T-helper 2 cell (primary cell): ENCODE measurements around the gene CBLN3.

Experiments
- DNase-seq, 5 experiments: peaks; one replicate each; pipeline versions ENCODE4 v3.0.0 to v3.0.0-alpha.2; 2012 to 2022

CBLN3 gene

DNA sequence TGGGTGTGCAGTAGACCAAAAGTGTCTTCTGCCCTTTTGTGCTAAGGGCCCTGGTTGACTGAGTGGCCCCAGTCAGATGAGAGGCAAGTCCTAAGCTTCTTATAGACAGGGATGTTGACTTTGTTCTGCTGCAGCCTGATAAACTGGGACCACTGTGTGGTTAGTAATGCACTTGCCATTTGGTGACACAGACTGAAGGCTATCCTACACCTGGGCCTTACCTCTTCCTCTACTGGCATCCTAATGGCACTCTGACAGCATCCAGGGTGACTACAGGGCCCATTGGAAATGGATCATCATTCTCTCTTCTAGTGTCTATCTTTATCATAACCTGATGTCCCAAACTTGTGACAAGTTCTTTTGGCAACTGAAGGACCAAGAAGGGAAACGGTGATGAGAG lies 9.8 kb upstream of the CBLN3 start:
- no peak for DNase-seq

DNA sequence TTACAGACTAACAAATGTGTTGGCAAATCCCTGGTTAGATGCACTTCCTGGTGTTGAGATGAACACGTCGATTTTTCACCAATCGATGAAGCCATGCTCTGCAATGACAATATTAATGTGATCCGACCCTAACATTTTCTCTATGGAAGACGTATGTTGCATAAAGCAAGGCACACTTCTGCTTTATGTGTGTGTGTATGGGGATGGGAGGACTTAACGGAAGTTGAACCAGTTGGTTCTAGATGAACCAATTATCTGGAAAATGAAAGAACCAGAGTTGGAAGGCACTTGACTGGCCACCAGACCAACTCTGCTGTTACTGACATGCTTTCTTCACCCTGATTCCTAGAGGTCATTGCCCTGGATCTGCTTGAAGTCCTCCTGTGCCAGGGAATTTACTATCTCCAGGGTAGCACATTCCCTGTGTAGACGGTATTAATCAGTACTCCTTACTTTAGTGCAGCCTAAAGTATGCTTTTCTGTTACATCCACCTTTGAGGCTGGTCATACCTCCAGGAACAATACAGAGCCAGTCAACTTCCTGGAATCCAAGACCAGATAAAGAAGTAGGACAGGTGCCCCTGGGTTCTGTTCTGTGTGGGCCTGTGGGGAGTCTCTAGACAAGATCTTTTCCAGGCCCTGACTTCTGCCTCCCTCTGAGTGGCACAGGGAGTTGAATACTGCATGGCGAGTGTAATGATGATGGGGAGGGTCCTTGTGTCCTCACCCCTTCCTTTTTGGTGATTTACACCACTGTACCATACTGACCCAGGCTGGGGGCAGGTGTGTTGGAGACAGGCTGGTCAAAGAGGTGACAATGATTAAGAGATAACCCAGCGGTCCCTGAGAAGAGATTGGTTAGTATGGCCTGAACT lies 9.0 kb upstream of the CBLN3 start:
- no peak for DNase-seq

DNA sequence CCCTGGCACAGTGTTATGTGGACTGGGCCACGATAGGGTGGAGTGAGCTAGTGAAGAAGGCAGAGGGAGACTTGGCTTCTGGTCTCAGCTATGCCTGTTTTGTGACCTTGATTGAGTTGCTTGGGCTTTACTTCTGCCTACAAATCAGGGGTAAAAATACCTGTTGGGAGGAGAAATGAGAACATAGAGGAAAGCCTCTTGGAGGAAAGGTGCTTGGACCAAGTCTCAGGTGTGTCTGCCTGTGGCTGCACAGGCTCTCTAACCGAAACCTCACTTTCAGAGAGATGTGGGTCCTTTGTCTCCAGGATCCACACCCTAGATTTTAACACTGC lies 8.2 kb upstream of the CBLN3 start:
- DNase-seq: no peak

DNA sequence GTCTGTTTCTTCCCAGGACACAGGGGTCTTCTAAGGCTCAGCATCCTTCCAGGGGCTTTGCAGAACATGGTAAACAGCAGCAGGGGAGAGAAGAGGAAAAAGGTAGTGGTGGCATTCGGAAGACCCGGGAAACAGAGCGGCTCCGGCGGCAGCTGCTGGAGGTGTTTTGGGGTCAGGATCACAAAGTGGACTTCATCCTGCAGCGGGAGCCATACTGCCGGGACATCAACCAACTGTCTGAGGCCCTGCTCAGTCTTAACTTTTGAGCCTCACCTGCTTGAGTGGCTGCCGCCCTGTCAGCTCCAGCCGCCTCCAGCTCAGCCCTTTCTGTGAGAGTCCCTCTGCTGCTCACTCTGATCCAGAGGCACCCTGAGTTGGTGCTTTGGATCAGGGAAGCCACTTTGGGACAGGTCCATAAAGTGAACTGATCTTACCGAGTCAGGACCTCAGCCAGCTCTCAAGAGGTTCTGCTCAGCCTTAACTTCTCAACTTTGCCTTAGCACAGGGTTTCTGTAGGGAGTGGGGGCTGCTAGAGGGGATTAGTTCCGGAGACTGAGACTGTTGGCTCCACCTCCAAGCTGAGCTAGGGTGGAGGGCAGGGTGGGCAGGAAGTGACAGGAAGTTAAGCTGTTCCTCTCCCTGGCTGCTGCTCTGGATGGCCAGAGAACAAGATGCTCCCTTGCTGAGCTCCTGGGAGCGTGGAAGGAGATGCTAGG lies 7.7 kb upstream of the CBLN3 start:
- peak in 1 of 5 experiments; percentile 35 for DNase-seq

DNA sequence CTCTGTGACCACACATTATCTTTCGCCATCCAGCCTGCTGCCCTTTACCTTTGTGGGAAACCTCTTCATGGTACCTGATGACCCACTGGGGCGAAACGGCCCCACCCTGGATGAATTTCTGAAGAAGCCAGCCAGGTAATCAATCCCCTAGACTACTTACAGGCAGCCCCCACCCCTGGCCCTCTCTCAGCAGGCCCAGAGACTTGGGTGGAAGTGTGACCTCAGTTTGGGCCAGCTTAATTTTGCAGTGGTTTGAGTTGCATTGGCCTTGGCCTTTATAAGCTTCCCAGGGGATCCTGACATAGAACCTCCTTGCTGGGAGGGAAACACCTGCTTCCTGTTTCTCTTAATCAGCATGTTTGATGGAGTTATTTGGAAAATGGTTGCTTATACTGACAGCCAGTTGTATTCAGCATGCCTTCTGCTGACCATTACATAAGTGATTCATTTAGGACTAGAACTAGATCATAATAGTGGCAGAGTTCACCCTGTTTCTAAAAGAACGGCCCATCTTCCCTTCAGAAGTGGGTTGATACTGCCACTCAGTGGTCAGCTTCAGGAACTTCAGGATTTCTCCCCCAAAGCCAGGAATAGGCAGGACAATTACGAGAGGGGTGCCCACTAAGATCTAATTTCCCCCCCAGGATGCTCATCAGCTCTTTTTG lies 7.0 kb upstream of the CBLN3 start:
- DNase-seq: peak in 2 of 5 experiments; percentile 22 to 60

DNA sequence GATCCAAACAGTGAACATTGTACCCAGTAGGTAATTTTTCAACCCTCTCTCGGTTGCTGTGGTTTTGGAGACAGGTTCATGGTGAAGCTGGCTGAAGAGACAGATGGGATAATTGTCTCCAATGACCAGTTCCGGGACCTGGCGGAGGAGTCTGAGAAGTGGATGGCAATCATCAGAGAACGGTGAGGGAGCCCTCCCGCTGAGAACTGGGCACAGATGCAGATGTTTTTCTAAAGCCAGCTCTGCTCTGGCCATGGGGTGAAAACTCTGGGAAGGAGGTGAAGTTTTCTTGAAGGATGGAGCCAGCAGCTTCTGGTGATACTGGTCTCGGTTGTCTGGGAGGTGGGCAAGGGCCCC lies 6.5 kb upstream of the CBLN3 start:
- DNase-seq: no peak

DNA sequence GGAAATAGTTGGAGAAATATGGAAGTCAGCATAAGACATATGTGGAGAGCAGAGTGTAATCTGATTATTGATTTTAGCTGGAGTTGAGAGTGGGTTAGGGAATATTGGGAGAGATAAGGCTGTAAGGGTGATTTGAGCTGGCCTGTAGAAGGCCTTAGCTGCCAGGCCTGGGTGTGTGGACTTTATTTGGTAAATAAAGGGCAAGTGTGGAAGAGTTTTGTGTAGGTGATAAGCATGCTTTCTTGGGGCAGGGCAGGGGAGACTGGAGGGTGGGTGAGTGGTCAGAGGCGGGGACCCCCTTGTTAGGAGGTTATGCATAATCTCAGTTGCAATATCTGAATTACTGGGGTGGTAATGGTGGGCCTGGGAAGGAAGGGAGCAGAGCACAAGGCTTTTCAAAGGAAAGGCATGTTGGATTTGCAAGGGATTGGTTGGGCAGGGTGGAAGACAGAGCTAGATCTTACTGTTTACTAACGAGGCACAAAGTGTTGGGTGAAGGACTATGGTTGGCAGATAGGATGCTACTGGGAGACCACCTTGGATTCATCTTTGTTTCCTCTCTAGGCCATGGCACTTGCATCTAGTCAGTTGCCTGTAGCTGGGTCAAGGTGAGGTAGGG lies 5.8 kb upstream of the CBLN3 start:
- DNase-seq: no peak

DNA sequence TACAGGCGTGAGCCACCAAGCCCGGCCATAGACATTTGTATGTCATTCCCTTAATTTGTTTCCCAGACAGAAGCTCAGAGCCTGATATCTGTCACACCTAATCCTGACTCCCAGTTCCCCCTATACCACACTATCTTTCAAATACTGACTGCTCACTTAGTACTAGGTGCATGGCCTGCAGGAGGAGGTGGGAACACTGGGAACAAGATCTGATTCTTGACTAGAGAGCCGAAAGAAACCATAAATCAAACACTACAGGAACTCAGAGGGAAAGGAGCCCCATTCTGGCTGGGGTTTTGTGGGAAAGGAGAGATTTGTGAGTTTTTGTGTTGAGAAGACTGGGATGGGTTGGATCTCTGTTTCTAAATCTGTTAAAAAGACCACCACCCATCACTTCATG lies 5.2 kb upstream of the CBLN3 start:
- no peak for DNase-seq

DNA sequence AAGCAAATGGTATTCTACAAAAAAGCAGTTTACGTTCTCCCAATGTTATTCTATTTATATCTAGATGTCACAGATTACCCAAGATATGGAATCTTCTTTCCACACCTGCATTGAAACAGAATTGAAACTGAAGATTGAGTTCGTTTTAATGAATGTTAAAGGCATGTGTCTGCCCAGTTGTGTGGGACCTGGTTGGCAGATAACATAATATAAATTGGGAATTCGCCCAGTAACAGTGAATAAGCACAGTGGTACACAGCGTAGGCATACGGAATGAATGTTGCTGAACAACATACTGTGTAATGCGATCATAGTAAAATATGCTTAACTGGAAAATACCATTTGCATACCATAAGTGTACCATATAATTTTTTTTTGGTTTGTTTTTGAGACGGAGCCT lies 4.6 kb upstream of the CBLN3 start:
- DNase-seq: no peak

DNA sequence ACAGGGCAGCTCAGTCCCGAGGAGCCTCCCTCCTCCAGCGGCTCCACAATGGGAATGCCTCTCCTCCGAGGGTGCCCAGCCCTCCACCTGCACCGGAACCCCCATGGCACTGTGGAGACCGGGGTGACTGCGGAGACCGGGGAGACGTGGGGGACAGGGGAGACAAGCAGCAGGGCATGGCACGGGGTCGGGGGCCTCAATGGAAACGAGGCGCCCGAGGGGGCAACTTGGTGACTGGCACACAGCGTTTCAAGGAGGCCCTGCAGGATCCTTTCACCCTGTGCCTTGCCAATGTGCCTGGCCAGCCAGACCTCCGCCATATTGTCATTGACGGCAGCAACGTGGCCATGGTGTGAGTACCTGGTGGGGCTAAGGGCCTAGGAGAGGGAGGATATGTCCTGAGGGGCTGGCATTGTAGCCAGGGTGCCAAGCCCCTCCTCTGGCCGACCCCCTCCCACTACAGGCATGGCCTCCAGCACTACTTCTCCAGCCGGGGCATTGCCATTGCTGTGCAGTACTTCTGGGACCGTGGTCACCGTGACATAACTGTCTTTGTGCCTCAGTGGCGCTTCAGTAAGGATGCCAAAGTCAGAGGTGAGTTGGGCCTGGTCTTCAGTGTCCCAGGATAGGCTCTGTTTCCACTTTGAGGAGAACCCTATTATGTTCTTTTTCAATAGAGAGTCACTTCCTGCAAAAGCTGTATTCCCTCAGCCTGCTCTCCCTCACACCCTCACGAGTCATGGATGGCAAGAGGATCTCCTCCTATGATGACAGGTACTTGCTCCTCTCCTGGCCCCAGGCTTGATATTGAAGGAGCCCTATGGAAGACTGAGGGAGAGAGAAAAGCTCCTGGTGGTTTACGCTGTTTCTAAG lies 3.0 kb upstream of the CBLN3 start:
- no peak for DNase-seq

DNA sequence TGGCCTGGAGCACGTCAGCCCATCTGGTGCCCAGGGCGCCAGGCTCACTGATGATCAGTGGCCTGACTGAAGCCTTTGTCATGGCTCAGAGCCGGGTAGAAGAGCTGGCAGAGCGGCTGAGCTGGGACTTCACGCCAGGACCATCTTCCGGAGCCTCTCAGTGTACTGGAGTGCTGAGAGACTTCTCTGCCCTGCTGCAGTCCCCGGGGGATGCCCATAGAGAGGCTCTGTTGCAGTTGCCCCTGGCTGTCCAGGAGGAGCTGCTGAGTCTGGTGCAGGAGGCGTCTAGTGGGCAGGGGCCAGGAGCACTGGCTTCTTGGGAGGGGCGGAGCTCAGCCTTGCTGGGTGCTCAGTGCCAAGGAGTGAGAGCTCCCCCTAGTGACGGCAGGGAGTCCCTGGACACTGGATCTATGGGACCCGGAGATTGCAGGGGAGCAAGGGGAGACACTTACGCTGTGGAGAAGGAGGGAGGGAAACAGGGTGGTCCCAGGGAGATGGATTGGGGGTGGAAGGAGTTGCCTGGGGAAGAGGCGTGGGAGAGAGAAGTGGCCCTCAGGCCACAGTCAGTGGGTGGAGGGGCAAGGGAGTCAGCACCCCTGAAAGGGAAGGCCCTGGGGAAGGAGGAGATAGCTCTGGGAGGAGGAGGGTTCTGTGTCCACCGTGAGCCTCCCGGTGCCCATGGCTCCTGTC lies 2.2 kb upstream of the CBLN3 start:
- DNase-seq: peak; percentile 56 to 93 (median 82)

DNA sequence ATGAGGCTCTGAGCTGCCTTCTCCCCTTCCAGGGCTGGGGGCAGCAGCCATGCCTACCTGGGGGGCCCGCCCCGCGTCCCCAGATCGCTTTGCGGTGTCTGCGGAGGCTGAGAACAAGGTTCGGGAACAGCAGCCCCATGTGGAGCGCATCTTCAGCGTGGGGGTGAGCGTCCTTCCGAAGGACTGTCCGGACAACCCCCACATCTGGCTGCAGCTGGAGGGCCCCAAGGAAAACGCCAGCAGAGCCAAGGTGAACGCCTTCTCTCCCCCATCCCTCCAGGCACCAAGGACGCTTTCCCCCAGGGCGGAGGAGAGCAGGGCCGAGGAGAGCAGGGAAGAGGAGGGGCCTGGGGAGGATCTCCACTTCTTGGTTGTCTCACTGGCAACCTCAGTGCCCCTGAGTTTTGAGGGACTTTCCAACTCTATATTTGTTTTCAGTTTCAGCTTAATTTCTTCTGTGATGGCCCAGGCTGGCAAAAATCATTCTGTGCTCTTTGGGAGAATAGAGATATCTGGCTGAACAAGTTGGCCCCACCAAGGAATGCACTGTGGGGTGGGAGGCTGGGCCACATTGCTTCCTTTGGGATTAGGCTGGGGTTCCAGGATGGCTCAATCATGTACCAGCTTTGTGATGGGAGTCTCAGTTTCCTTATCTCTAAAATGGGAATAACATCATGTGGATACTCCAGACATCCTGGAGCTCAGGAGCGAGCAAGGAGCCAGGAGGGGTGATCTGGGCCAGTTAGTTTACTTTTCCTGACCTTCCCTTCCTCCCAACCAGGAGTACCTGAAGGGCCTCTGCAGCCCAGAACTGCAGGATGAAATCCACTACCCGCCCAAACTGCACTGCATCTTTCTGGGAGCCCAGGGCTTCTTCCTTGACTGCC lies 1.5 kb upstream of the CBLN3 start:
- peak in 4 of 5 experiments; percentile 51 to 82 (median 60) for DNase-seq

DNA sequence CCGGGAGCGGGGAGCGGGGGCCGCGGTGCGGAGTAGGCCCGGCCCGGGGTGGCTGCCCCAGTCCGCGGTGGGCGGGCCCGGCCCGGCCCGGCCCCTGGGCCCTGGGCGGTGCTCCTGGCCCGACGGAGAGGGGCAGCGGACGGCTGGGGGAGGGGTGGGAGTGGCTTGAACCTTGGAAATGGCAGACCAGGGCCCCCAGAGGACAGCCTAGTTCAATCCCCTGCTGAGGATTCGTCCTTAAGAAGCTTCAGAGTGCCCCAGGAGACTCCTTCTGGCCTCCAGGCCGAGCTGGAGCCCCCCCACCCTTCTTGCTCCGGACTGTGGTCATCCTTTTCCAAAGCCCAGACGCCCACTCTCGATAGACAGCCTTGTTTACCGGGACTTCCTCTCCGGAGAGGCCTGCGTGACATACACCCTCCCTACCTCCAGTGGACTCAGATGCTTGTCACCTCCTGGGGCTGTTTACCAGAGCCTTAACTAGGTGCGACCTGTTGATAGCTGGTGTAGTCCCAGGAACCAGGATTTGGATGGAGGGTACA lies 744 bp upstream of the CBLN3 start:
- peak in 4 of 5 experiments; percentile 25 to 80 (median 37) for DNase-seq

DNA sequence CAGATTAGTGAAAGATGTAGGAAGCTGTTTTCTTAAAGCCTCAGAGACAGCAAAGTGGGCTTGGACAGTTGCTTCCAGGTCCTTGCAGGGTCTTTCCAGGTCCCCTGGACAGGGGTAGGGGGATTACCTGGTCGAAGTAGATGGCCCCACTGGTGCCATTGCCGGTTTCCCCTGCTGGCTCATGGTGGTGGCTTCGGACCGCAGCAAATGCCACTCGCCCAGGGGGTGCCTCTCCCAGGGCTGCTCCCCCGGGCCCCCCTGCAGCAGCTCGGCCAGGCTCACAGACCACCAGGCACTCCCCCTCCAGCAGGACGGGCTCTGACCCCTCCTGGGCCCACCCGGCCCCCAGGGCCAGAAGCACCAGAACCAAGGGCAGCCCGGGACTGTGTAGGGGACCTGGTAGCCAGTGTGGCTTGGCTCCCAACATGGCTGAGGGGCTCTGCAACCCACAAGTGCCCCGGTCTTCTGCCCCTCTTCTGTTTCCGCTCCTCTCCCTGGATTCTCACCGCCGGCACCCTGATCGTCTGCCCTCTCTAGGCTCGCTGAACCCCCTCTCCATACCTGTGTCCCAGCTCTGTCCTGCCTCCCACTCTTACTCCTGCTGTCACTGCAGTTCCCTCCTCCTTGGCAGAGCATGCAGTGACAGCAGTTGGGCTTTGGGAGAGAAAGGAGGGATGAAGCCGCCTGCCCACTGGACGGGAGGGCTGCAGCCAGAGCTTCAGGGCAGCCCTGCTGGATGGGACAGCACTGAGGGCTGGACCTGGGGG lies 657 bp downstream of the CBLN3 start:
- no peak for DNase-seq

DNA sequence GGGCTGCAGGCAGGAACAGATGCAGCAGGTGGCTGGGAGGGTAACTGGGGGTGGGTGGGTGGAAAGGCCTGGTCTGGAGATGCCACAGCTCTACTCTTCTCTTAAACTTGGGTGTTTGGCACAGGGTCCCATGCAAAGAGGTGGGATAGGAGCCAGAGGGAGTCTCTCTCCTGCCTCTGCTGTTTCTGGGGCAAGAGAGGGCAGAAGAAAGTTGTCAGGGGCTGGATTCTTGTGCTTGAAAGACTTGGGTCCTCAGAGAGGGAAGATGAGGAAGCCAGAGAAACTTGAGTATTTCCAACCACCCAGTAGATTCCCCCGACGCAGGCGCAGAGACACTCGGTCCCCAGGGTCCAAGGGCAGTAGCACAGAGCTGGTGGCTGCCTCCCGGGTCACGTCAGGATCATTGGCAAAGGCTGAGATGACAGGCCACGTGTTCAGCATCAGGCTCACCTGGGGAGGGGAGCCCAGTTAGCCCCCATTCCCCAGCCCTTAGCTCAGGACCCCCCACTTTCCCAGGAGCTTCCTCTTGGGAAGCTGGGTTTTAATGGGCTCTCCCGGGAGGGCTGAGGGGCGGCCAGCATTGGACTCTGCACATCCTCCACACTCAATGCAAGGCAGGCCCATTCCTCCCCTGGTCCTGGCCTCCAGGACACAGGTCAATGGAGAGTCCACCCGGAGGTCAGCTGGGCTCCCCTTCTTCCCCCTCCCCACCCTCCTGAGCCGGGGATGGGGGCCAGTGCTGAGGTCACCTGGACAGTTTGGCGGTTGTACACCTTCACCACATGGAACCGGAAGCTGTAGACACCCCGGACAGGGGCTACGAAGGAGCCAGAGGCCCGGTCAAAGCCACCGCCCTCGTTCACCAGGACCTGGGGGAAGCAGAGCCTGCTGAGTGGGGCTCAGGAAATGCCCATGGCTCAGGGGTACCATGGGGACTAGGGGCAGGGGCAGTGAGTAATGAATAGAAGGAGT lies 1.6 kb downstream of the CBLN3 start:
- DNase-seq: no peak

DNA sequence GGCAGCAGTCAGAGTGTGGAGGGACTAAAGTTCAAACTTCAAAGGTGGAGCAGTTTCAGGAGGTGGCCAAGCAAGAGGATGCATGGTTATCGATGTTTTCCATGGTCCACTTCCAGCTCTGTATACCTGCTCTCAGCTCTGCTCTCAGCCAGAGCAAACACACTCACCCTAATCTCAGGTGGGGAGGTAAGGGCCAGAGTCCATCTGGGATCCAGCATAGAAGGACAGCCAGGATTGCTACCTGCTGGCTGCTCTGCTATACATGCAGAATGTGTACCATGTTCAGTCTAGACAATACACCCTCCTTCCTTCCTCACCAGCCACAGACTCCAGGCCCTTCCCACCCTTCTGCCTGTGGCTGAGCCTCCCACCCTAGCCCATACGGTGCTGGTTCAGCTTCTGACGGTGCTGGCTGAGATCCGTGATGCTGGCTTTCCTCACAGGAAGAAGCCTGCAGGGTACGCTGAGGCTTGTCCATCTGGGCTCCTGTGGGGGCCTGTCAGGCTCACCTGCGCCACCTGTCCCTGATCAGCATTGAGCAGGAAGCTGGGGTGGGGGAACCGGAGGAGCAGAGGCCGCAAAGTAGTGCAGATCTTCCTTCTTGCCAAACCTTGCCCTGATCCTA lies 2.4 kb downstream of the CBLN3 start:
- no peak for DNase-seq

DNA sequence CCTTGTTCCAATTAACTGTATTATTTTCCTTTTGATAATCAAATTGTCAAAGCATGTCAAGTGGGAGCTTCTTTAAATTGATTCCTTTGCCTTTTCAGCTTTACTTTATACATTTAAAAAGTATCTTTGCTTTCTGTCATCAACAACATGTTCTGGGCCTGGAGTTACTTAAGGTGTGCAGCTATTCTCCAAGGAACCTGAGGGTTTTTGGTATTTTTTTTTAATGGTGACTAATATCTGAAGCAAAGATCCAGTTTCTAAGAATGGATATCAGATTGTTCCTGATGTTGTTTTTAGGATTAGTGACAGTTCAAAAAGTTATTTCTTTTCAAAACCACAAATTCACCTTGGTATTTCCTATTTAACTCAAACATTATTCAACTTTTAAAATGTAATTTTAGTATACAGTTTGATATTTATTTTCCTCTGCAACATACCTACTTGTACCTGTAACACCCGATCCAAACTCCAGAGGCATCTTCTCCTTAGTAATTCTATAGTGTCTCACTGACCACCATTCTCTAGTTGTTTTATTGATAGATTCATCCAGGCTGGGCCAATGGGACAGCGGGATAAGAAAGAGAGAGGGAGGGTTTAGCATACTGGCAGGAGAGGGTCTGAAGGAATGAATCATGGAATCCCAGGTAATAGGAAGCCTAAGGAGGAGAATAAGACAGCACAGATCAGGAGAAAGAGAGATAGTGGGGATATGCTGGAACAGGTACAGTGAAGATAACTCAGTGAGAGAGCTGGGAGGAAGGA lies 3.1 kb downstream of the CBLN3 start:
- DNase-seq: no peak
